ENCODE measurements around the gene RAB11FIP3. TPM values are rescaled to one million over a fixed set of nuclear protein-coding genes. Genes with fewer than 3 reads are reported as not detected.
A peak's percentile ranks its signal among the peaks of the same experiment; 100 is the strongest.

Gene RAB11FIP3
- total and polyA plus RNA-seq, 12 donors = 12.7 to 63.4 (median 40.8) TPM

- peaks cover 24 to 47% of the 10 kb centered on the region in 2 donors for H3K4me1 ChIP-seq (replicated peaks in 1 of 2)
- H3K27me3 ChIP-seq = no peaks in the 10 kb centered on the region
- TF ChIP-seq CTCF (IDR thresholded peaks at IDR 0.05) = no peak
- no peak for TF ChIP-seq POLR2A (IDR thresholded peaks at IDR 0.05)
- intact Hi-C loops (cut with DNase I) = no loop called here
- no peak for DNase-seq
- peak overlapping the region in 3 of 4 donors; percentile 35 to 76 (median 40) for H3K4me3 ChIP-seq
- H3K9me3 ChIP-seq (replicated peaks in 1 of 3) = no peaks in the 10 kb centered on the region
- H3K27ac ChIP-seq = peak overlapping the region in 4 of 5 donors; percentile 74 to 94 (median 93)
- WGBS, 4 donors = 0 to 1% methylated on average over 40 to 63 of the region's 63 CpGs; no CpG with 5 or more reads in 2 of the 4 donors
- H3K36me3 ChIP-seq (replicated peaks in 1 of 2) = no peaks in the 10 kb centered on the region
Observed at GRCh38 chr16:425740-426114, 278 bp downstream of the RAB11FIP3 start.

GRCh38 chr16:426115-426905 is 861 bp downstream of the RAB11FIP3 start:
- intact Hi-C loops (cut with DNase I) = no loop called here
- Histone ChIP-seq H3K4me3 (peak overlapping the region; percentile 23 to 76 (median 56)), H3K36me3 (replicated peaks in 1 of 2) (no peaks in the 10 kb centered on the region), H3K4me1 (replicated peaks in 1 of 2) (peaks cover 24 to 47% of the 10 kb centered on the region in 2 donors), H3K27me3 (no peaks in the 10 kb centered on the region), H3K27ac (peak overlapping the region in 2 of 5 donors; percentile 26 to 94), H3K9me3 (replicated peaks in 1 of 3) (no peaks in the 10 kb centered on the region)
- peak in 5 of 7 donors; percentile 21 to 42 (median 32) for DNase-seq
- TF ChIP-seq CTCF (IDR thresholded peaks at IDR 0.05) (no peak), POLR2A (IDR thresholded peaks at IDR 0.05) (peak in 1 of 2 donors; percentile 6)
- WGBS, 4 donors = 0 to 5% (median 0%) methylated on average over 4 to 95 of the region's 97 CpGs

GRCh38 chr16:426906-427249 is 1.4 kb downstream of the RAB11FIP3 start:
- Histone ChIP-seq H3K4me3 (peak overlapping the region in 3 of 4 donors; percentile 23 to 76 (median 73)), H3K4me1 (replicated peaks in 1 of 2) (peaks cover 24 to 47% of the 10 kb centered on the region in 2 donors), H3K27me3 (no peaks in the 10 kb centered on the region), H3K36me3 (replicated peaks in 1 of 2) (no peaks in the 10 kb centered on the region), H3K9me3 (replicated peaks in 1 of 3) (no peaks in the 10 kb centered on the region), H3K27ac (peak overlapping the region in 1 of 5 donors; percentile 94)
- peak in 4 of 7 donors; percentile 24 to 44 (median 28) for DNase-seq
- intact Hi-C loops (cut with DNase I) = no loop called here
- WGBS, 4 donors = 8 to 20% (median 16%) methylated on average over 7 to 13 of the region's 13 CpGs
- TF ChIP-seq POLR2A (IDR thresholded peaks at IDR 0.05) = no peak
- no peak for TF ChIP-seq CTCF (IDR thresholded peaks at IDR 0.05)

- DNase-seq = no peak
- H3K4me3 ChIP-seq = peak overlapping the region in 2 of 4 donors; percentile 73 to 76
- WGBS, 4 donors = 47 to 65% (median 64%) methylated on average over 5 to 10 of the region's 10 CpGs
- no peaks in the 10 kb centered on the region for H3K27me3 ChIP-seq
- no peaks in the 10 kb centered on the region for H3K9me3 ChIP-seq (replicated peaks in 1 of 3)
- no peak overlapping the region for H3K27ac ChIP-seq
- H3K36me3 ChIP-seq (replicated peaks in 1 of 2) = no peaks in the 10 kb centered on the region
- intact Hi-C loops (cut with DNase I) = no loop called here
- H3K4me1 ChIP-seq (replicated peaks in 1 of 2) = peaks cover 24 to 47% of the 10 kb centered on the region in 2 donors
- no peak for TF ChIP-seq CTCF (IDR thresholded peaks at IDR 0.05)
- no peak for TF ChIP-seq POLR2A (IDR thresholded peaks at IDR 0.05)
Observed at GRCh38 chr16:427250-427649, 1.8 kb downstream of the RAB11FIP3 start.

Data from adrenal gland (tissue), 12 donors.